GM21576 (cell line): ENCODE results near the gene OLIG2.

ENCODE experiments used
- ATAC-seq: cut with Tn5 transposase; IDR thresholded peaks from one replicate; pipeline ENCODE4 v1.9.1; 2021; ENCODE audit warnings: mild to moderate bottlenecking, moderate library complexity; ENCODE audit not compliant: unreplicated experiment

The OLIG2 gene

GRCh38 chr21:33032434-33033047 is 6.8 kb downstream of the OLIG2 start:
- no peak for ATAC-seq

- no peak for ATAC-seq
These were observed 7.6 kb downstream of the OLIG2 start for GRCh38 chr21:33033094-33033951.

GRCh38 chr21:33033961-33034413 is 8.3 kb downstream of the OLIG2 start:
- ATAC-seq = no peak

- ATAC-seq = no peak
These were observed 9.4 kb downstream of the OLIG2 start for GRCh38 chr21:33035147-33035546.

GRCh38 chr21:33036430-33037162 is 10.9 kb downstream of the OLIG2 start:
- ATAC-seq = no peak

- no peak for ATAC-seq
These were observed 11.8 kb downstream of the OLIG2 start for GRCh38 chr21:33037501-33037900.

- ATAC-seq = no peak
These were observed 13.8 kb downstream of the OLIG2 start for GRCh38 chr21:33039536-33039935.

GRCh38 chr21:33040215-33040614 is 14.5 kb downstream of the OLIG2 start:
- ATAC-seq = no peak

GRCh38 chr21:33041981-33042380 is 16.2 kb downstream of the OLIG2 start:
- no peak for ATAC-seq

GRCh38 chr21:33042812-33043211 is 17.1 kb downstream of the OLIG2 start:
- no peak for ATAC-seq

- ATAC-seq = no peak
These were observed 20.7 kb downstream of the OLIG2 start for GRCh38 chr21:33046455-33046854.

GRCh38 chr21:33047231-33047630 is 21.5 kb downstream of the OLIG2 start:
- ATAC-seq = no peak

GRCh38 chr21:33051925-33052324 is 26.2 kb downstream of the OLIG2 start:
- no peak for ATAC-seq

- no peak for ATAC-seq
These were observed 28.2 kb downstream of the OLIG2 start for GRCh38 chr21:33053951-33054350.

- ATAC-seq = no peak
These were observed 30.3 kb downstream of the OLIG2 start for GRCh38 chr21:33055991-33056390.

- ATAC-seq = no peak
These were observed 31.7 kb downstream of the OLIG2 start for GRCh38 chr21:33057385-33057940.

GRCh38 chr21:33058527-33058926 is 32.8 kb downstream of the OLIG2 start:
- no peak for ATAC-seq

GRCh38 chr21:33058957-33059356 is 33.2 kb downstream of the OLIG2 start:
- no peak for ATAC-seq

GRCh38 chr21:33059380-33059841 is 33.7 kb downstream of the OLIG2 start:
- ATAC-seq = no peak

GRCh38 chr21:33061233-33061632 is 35.5 kb downstream of the OLIG2 start:
- no peak for ATAC-seq

GRCh38 chr21:33063375-33063883 is 37.7 kb downstream of the OLIG2 start:
- ATAC-seq = no peak
